Neural progenitor cell (in vitro differentiated cells): ENCODE measurements around the gene NOB1. TPM values are rescaled to one million over a fixed set of nuclear protein-coding genes. Genes with fewer than 3 reads are reported as not detected.
A peak's percentile ranks its signal among the peaks of the same experiment; 100 is the strongest.

Source experiments
- DNase-seq: peaks from one replicate; pipeline ENCODE4 v3.0.0-alpha.2; 2016; ENCODE audit warnings: low spot score
- H2AFZ ChIP-seq: fragments of 200-600 bp; sonication (generic); replicated peaks from 2 replicates; pipeline ENCODE4 v1.6.1; 2016; ENCODE audit warnings: antibody characterized with exemption
- H3F3A ChIP-seq: fragments of 200-600 bp; sonication (generic); 2 replicates; pipeline ENCODE4 v1.6.1; 2016; ENCODE audit warnings: antibody characterized with exemption, low read depth
- H3K27ac ChIP-seq: fragments of 200-600 bp; sonication (generic); 2 replicates; pipeline ENCODE4 v1.5.1; 2016; ENCODE audit warnings: mild to moderate bottlenecking
- H3K27me3 ChIP-seq: fragments of 200-600 bp; sonication (generic); 2 replicates; pipeline ENCODE4 v1.6.1; 2016; ENCODE audit warnings: mild to moderate bottlenecking, moderate library complexity
- H3K36me3 ChIP-seq: fragments of 200-600 bp; sonication (generic); 2 replicates; pipeline ENCODE4 v1.5.1; 2016
- H3K4me1 ChIP-seq: fragments of 200-600 bp; sonication (generic); 2 replicates; pipeline ENCODE4 v1.6.1; 2016; ENCODE audit warnings: mixed run types
- H3K4me2 ChIP-seq: fragments of 200-600 bp; sonication (generic); 2 replicates; pipeline ENCODE4 v1.6.1; 2016
- H3K4me3 ChIP-seq: fragments of 200-600 bp; sonication (generic); 2 replicates; pipeline ENCODE4 v1.5.1; 2016
- H3K79me2 ChIP-seq: fragments of 200-600 bp; sonication (generic); 2 replicates; pipeline ENCODE4 v1.6.1; 2016; ENCODE audit warnings: low read depth
- H3K9ac ChIP-seq: fragments of 200-600 bp; sonication (generic); 2 replicates; pipeline ENCODE4 v1.6.1; 2016
- H3K9me3 ChIP-seq: fragments of 200-600 bp; sonication (generic); 2 replicates; pipeline ENCODE4 v1.5.1; 2016; ENCODE audit warnings: low read depth
- H4K20me1 ChIP-seq: fragments of 200-600 bp; sonication (generic); 2 replicates; pipeline ENCODE4 v1.6.1; 2016; ENCODE audit warnings: low read depth
- H3K27ac Mint-ChIP-seq: 3 replicates; pipeline ENCODE4 v1.8.0; 2021; ENCODE audit warnings: mixed read lengths
- H3K27me3 Mint-ChIP-seq: 2 replicates; pipeline ENCODE4 v1.8.0; 2022; ENCODE audit warnings: low read depth, mild to moderate bottlenecking, inconsistent platforms, moderate library complexity, mixed read lengths; ENCODE audit not compliant: insufficient read depth
- H3K36me3 Mint-ChIP-seq: 3 replicates; pipeline ENCODE4 v1.8.0; 2021; ENCODE audit warnings: mixed read lengths
- H3K4me1 Mint-ChIP-seq: 3 replicates; pipeline ENCODE4 v1.8.0; 2021; ENCODE audit warnings: mixed read lengths
- H3K4me3 Mint-ChIP-seq: 3 replicates; pipeline ENCODE4 v1.8.0; 2021; ENCODE audit warnings: mild to moderate bottlenecking, moderate library complexity, mixed read lengths
- H3K9me3 Mint-ChIP-seq: 3 replicates; pipeline ENCODE4 v1.8.0; 2020; ENCODE audit warnings: mixed read lengths
- EZH2 ChIP-seq: fragments of 200-600 bp; sonication (generic); IDR thresholded peaks from 2 replicates; pipeline ENCODE4 v1.6.1; 2017; ENCODE audit warnings: antibody characterized with exemption, mild to moderate bottlenecking, moderate library complexity
- EZH2phosphoT487 ChIP-seq: fragments of 200-600 bp; sonication (generic); IDR thresholded peaks from 2 replicates; pipeline ENCODE4 v1.6.1; 2017; ENCODE audit warnings: antibody characterized with exemption
- total RNA-seq: library from RNA; depleted of rRNA; stranded (reverse); fragments of >200 nt; gene quantifications from 2 replicates; pipeline ENCODE4 v1.2.3, GENCODE V29; 2015; ENCODE audit warnings: low replicate concordance
- TF ChIP-seq, protein P1 (sequence below): fragments of 200-600 bp; sonication (generic); IDR thresholded peaks from 2 replicates; pipeline ENCODE4 v1.5.1; 2017; ENCODE audit warnings: antibody characterized with exemption, mild to moderate bottlenecking

Gene NOB1
- total RNA-seq, 1 donor from 2014 or later = 30.3 TPM

DNA sequence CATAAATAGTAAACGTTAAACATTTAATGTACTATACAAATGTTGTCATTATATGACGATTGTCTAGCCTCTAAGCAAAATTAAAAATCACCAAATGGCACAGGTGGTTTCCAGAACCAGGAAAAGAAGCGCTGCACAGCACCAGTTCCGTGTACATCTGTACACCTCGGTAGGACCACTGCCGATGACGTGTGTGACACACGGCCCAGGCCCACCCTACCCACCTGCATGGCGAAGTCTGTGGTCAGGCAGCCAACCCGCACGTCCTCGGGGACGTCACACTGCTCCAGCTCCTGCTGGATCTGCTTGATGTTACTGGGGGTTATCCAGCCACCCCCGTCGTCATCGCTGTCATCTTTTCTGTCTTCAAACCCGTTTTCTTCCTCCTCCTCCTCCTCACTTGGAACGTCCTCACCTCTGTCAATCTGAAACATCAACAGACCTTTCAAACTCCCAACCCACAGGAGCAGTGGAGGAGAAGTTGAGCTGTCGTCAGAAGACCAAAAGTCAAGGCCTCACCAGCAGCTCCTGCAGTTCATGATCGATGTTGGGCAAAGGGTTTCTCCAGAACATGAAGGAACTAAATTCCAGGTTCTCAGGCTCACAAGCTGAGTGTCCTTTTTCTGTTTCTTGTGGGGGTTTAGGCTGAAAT, 5.9 kb downstream of the NOB1 start:
- Histone ChIP-seq H3K4me1 (peaks cover 6% of the 10 kb centered on the region), H2AFZ (no peak overlapping the region), H3K79me2 (peaks cover 34% of the 10 kb centered on the region), H3K36me3 (peaks cover 6% of the 10 kb centered on the region), H4K20me1 (no peaks in the 10 kb centered on the region), H3K9me3 (no peaks in the 10 kb centered on the region), H3K27ac (no peak overlapping the region), H3F3A (no peaks in the 10 kb centered on the region), H3K4me3 (no peak overlapping the region), H3K4me2 (no peak overlapping the region), H3K27me3 (no peaks in the 10 kb centered on the region), H3K9ac (no peak overlapping the region)
- Mint-ChIP-seq H3K4me3 (no peak overlapping the region), H3K27me3 (peaks cover 2% of the 10 kb centered on the region), H3K27ac (no peak overlapping the region), H3K9me3 (no peaks in the 10 kb centered on the region), H3K36me3 (peaks cover 33% of the 10 kb centered on the region), H3K4me1 (peaks cover 4% of the 10 kb centered on the region)
- DNase-seq = no peak
- no peak for TF ChIP-seq EZH2phosphoT487
- no peak for TF ChIP-seq EZH2
- TF ChIP-seq, protein P1, sequence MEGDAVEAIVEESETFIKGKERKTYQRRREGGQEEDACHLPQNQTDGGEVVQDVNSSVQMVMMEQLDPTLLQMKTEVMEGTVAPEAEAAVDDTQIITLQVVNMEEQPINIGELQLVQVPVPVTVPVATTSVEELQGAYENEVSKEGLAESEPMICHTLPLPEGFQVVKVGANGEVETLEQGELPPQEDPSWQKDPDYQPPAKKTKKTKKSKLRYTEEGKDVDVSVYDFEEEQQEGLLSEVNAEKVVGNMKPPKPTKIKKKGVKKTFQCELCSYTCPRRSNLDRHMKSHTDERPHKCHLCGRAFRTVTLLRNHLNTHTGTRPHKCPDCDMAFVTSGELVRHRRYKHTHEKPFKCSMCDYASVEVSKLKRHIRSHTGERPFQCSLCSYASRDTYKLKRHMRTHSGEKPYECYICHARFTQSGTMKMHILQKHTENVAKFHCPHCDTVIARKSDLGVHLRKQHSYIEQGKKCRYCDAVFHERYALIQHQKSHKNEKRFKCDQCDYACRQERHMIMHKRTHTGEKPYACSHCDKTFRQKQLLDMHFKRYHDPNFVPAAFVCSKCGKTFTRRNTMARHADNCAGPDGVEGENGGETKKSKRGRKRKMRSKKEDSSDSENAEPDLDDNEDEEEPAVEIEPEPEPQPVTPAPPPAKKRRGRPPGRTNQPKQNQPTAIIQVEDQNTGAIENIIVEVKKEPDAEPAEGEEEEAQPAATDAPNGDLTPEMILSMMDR = no peak

DNA sequence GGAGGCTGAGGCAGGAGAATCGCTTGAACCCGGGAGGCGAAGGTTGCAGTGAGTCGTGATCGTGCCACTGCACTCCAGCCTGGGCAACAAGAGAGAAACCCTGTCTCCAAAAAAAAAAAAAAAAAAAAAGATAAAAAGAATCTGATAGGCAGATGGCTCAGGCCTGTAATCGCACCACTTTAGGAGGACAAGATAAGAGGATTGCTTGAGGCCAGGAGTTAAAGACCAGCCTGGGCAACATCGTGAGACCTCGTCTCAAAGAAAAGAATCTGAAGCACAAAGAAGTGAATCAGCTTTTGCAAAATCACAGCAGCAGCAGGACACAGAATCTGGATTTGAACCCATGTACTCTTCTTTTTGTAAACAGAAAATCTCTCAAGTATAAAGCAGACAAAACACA, 7.6 kb downstream of the NOB1 start:
- no peak overlapping the region for H3K4me2 ChIP-seq
- no peak overlapping the region for H3K27ac ChIP-seq
- TF ChIP-seq, protein P1 = no peak
- no peak for TF ChIP-seq EZH2phosphoT487
- TF ChIP-seq EZH2 = no peak
- no peaks in the 10 kb centered on the region for H3K4me1 Mint-ChIP-seq
- H3K9me3 ChIP-seq = no peaks in the 10 kb centered on the region
- H3K36me3 ChIP-seq = peaks cover 6% of the 10 kb centered on the region
- peaks cover 43% of the 10 kb centered on the region for H3K36me3 Mint-ChIP-seq
- no peak overlapping the region for H2AFZ ChIP-seq
- no peak overlapping the region for H3K4me3 ChIP-seq
- H3K27me3 ChIP-seq = no peaks in the 10 kb centered on the region
- no peaks in the 10 kb centered on the region for H3F3A ChIP-seq
- no peaks in the 10 kb centered on the region for H3K4me1 ChIP-seq
- no peak for DNase-seq
- peaks cover 2% of the 10 kb centered on the region for H3K27me3 Mint-ChIP-seq
- H3K79me2 ChIP-seq = peaks cover 17% of the 10 kb centered on the region
- peak overlapping the region; percentile 36 for H3K27ac Mint-ChIP-seq
- no peak overlapping the region for H3K9ac ChIP-seq
- peaks cover 3% of the 10 kb centered on the region for H4K20me1 ChIP-seq
- no peaks in the 10 kb centered on the region for H3K9me3 Mint-ChIP-seq
- H3K4me3 Mint-ChIP-seq = no peak overlapping the region

DNA sequence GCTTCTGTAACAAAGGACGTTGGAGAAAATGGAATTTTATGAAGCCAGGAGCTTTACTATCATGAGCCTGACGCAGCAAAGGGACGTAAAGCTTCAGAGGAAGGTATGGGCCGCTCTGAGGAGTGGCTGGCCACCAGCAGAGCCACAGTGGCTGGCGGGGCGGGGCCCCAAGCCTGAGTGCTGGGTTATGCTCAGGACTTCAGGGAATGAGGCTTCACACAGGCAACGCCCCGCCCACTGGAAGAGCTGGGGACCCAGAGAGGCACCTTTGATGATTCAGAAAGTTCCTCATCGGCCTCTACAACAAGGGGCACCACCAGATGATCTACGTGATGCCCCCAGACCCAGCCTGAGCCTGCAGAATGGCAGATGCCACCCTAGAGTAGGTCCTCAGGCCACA, 8.8 kb downstream of the NOB1 start:
- H3K79me2 ChIP-seq = peaks cover 5% of the 10 kb centered on the region
- Mint-ChIP-seq H3K36me3 (peaks cover 44% of the 10 kb centered on the region), H3K27me3 (peaks cover 2% of the 10 kb centered on the region), H3K4me3 (no peak overlapping the region), H3K4me1 (no peaks in the 10 kb centered on the region), H3K27ac (no peak overlapping the region), H3K9me3 (no peaks in the 10 kb centered on the region)
- H3K9ac ChIP-seq = no peak overlapping the region
- no peaks in the 10 kb centered on the region for H3K27me3 ChIP-seq
- H3K4me1 ChIP-seq = no peaks in the 10 kb centered on the region
- no peaks in the 10 kb centered on the region for H3K9me3 ChIP-seq
- H3K4me2 ChIP-seq = no peak overlapping the region
- H2AFZ ChIP-seq = no peak overlapping the region
- H3K36me3 ChIP-seq = peaks cover 12% of the 10 kb centered on the region
- no peak overlapping the region for H3K27ac ChIP-seq
- H3F3A ChIP-seq = no peaks in the 10 kb centered on the region
- H3K4me3 ChIP-seq = no peak overlapping the region
- peaks cover 3% of the 10 kb centered on the region for H4K20me1 ChIP-seq
- no peak for DNase-seq
- TF ChIP-seq, protein P1 = no peak
- TF ChIP-seq EZH2 (no peak), EZH2phosphoT487 (no peak)
